K562 treated with DMSO at 1 percent for 48 hours (cell line): Measurements from ENCODE around the gene TUBA8. TPM values are rescaled to one million over a fixed set of nuclear protein-coding genes. Genes with fewer than 3 reads are reported as not detected.

Experiments
- total RNA-seq: library from RNA; unstranded; fragments of 300-600 nt; gene quantifications from 2 replicates; pipeline ENCODE4 v1.2.3, GENCODE V29; 2022; ENCODE audit warnings: low replicate concordance; ENCODE audit errors: extremely low read depth

The TUBA8 gene
- total RNA-seq, result not detected in 2 replicates

DNA sequence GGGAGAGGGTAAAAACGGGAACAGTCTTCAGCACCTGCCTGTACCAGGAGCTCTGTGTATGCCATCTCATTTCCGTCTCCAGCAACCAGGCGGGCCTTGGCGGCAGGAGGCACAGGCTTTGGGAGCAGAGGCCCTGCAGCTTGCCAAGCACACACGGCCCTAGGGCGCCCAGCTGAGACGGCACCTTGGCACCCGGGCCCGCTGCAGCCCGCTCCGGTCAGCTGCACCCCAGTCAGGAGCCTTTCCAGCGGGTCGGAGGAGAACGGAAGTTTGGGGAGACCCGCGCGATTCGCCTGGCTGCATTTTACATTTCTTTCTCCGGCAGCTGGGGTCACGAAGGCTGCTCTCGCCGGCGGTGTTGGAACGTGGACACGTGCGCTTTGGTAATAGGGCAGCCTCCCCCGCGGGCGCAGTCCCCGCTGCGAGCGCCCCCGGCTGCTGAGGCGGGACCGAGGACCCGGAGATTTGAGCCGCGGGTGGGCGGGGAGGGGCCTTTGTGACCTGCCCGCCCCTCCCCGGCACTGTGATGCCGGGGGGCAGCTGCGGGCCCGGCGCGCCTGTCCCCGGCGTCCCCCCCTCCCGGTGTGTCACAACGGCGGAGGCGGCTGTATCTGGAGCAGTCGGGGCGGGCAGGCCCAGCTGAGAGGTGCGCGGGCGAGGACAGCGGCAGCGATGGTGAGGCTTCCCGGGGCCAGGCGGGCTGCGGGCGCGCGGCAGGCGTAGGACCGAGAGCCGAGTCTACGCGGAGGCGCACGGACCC, at the start of gene TUBA8:
TUBA8 (plus strand) TSS at position 616 of the 760 bp plus-strand sequence; CDS start at position 673, 57 bp downstream.

DNA sequence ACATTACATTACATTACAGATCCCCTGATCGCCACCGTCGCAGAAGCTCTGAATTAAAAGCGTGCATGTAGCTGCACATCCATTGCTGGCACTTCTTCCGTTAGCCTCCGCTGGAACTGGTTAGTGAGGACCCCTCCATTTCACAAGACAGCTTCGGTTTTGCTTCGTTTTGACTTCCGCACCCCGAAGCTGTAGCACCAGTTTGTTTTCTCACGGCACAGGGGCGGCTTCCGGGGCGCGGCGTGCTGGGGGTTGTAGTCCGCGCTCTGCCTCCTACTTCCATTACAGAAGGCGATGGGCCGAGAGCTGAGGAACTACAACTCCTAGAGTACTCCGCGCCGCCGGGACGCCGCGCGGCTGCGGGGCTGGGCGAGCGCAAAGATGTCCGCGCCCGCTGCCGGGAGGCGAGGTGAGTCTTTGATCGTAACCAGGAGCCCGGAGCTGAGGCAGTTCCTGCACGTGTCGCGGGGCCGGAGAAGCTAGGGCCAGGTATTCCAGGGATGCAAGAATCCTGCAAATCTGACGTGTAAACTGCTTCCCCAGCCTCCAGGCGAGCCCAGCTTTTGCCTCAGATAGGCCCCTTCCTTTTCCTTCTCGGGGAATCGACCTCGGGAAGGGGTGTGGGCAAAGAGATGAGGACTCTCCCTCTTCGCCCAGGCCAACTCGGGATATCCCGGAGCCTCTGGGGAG, 32.8 kb upstream of the TUBA8 start, which contains the start of gene PEX26:
PEX26 (plus strand) TSS at position 352 of the 690 bp plus-strand sequence. CDS start 387 bp downstream, outside the sequence.

Other genes starting within 250 kb of the TUBA8 start
- not detected in 2 replicates for gene MICAL3, start 86.2 kb upstream of the TUBA8 start, total RNA-seq
- not detected in 2 replicates for gene PEX26, start 32.8 kb upstream of the TUBA8 start, total RNA-seq
- gene USP18, start 39.4 kb downstream of the TUBA8 start, total RNA-seq, result not detected in 2 replicates